Heart right ventricle (tissue), 16 donors: ENCODE results near the gene ADK. TPM values are rescaled to one million over a fixed set of nuclear protein-coding genes. Genes with fewer than 3 reads are reported as not detected.

ENCODE experiments used
- ATAC-seq, 8 donors: fragments of 200-7000 bp; cut with Tn5 transposase; one replicate each; pipeline ENCODE4 v1.9.1; 2020; ENCODE audit warnings: mild to moderate bottlenecking in 8 of 8, moderate library complexity in 8 of 8, moderate number of reproducible peaks in 1 of 8
- DNase-seq, 2 donors: peaks; one replicate each; pipeline ENCODE4 v3.0.0-alpha.2; 2020
- H3K27ac ChIP-seq, 10 donors: fragments of 200-600 bp; sonication (generic) in 2 of 10; one replicate each; pipeline versions ENCODE4 v1.5.0 to v1.8.0; 2020 to 2022; ENCODE audit warnings: mild to moderate bottlenecking in 3 of 10
- H3K27me3 ChIP-seq, 7 donors: fragments of 200-600 bp; one replicate each; pipeline ENCODE4 v1.8.0; 2021 to 2022; ENCODE audit warnings: mild to moderate bottlenecking in 2 of 7
- H3K36me3 ChIP-seq, 9 donors: fragments of 200-600 bp; sonication (generic) in 1 of 9; one replicate each; pipeline versions ENCODE4 v1.5.0 to v1.8.0; 2020 to 2022; ENCODE audit warnings: mild to moderate bottlenecking in 2 of 9
- H3K4me1 ChIP-seq, 9 donors: fragments of 200-600 bp; sonication (generic) in 1 of 9; one replicate each; pipeline versions ENCODE4 v1.5.0 to v1.8.0; 2020 to 2022; ENCODE audit warnings: mild to moderate bottlenecking in 4 of 9
- H3K4me3 ChIP-seq, 10 donors: fragments of 200-600 bp; sonication (generic) in 2 of 10; one replicate each; pipeline versions ENCODE4 v1.5.0 to v1.8.0; 2020 to 2022; ENCODE audit warnings: mild to moderate bottlenecking in 7 of 10, moderate library complexity in 2 of 10
- H3K9me3 ChIP-seq, 11 donors: fragments of 200-600 bp in 10 of 11; sonication (generic) in 2 of 11; one replicate each; pipeline versions ENCODE4 v1.5.0 to v1.8.0; 2013 to 2022; ENCODE audit warnings: mild to moderate bottlenecking in 2 of 11, control low read depth in 1 of 11, moderate library complexity in 1 of 11
- CTCF ChIP-seq, 9 donors: fragments of 200-600 bp; sonication (generic) in 2 of 9; IDR thresholded peaks; one replicate each; pipeline versions ENCODE4 v1.5.0 to v1.8.0; 2021 to 2022; ENCODE audit warnings: antibody characterized with exemption in 9 of 9, mild to moderate bottlenecking in 5 of 9, moderate library complexity in 1 of 9
- WGBS, 2 donors: extraction: QIAGEN DNeasy Blood & Tissue Kit; methylation state at CpG; one replicate each; pipeline ENCODE4 v1.1.7; 2013; ENCODE audit warnings: inconsistent platforms in 1 of 2; 5-methylcytosine and 5-hydroxymethylcytosine counted together
- intact Hi-C, 10 donors: fragments of 100-400 bp; cut with DNase I; formaldehyde crosslinking; loops; one replicate each; pipeline versions ENCODE4 v1.11.1 to v1.14.2; 2022
- polyA plus RNA-seq, 2 donors: library from polyadenylated mRNA; stranded (reverse); fragments of 200-250 nt; gene quantifications; one replicate each; pipeline ENCODE4 v1.2.3, GENCODE V29; 2013
- total RNA-seq, 10 donors: library from RNA; stranded (reverse); fragmentation: NEBNext Ultra II Directional in 3 of 10; extraction: Animal tissue kit (Norgen Biotek cat#: 25700) in 3 of 10; gene quantifications; one replicate each; pipeline versions ENCODE4 v1.2.1 to v1.2.4, GENCODE V29; 2021 to 2023
- donor health status: Arrhythmogenic right ventricular cardiomyopathy.
- donor health status: ischemic (EF 13 %, LVEDD 7.1; RV severe dilation, severe dysfunction).
- donor health status: healthy with polysubstance abuse.
- donor health status: DM: no; HTN: yes; CAD: no.
- donor health status: DM: no; HTN: no; CAD: no.
- donor health status: ischemic (EF 25% LVEDD 6.9; RV normal size, moderate dysfunction).
- donor health status: ischemic (EF 25% LVEDD 5.7; RV mildly dilated, moderate dysfunction).
- donor health status: healthy.
- donor health status: DM: yes; HTN: yes; CAD: no.
- donor health status: Ischemic cardiomyopathy.
- donor health status: ischemic (EF 35%, LVEDD 5.7; RV mildly dilated, moderate dysfunction).
- donor health status: nonischemic (EF 11% LVEDD 7.7; RV severe dilation, severe dysfunction).
- donor health status: DM: yes; HTN: yes; CAD: no.
- donor health status: PGD.
- donor health status: ischemic (EF 29% LVEDD 5.4; RV normal size, mild dysfunction).
- donor health status: nonischemic (EF 23%, LVEDD 6.1; RV moderate dilation, normal function).

ADK gene
- total and polyA plus RNA-seq, 12 donors = 13.0 to 50.0 (median 39.1) TPM

- no peaks in the 10 kb centered on the region for H3K36me3 ChIP-seq
- WGBS, 2 donors = 11 to 16% methylated on average over 8 of the region's 8 CpGs
- peak in 5 of 8 donors; percentile 13 to 70 (median 22) for ATAC-seq
- intact Hi-C loops = loop anchor here in 5 of 10 donors (5.0 to 10.0 kb wide), 4 partner anchors 237 to 519 kb away; partner anchors contain the start of gene KAT6B (in 4 of the 5)
- peaks cover 9 to 59% (median 52%) of the 10 kb centered on the region in 9 donors for H3K4me1 ChIP-seq
- peaks cover 0 to 6% (median 0%) of the 10 kb centered on the region in 11 donors for H3K9me3 ChIP-seq
- DNase-seq = no peak
- no peak for TF ChIP-seq CTCF (IDR thresholded peaks at IDR 0.05)
- no peaks in the 10 kb centered on the region for H3K27me3 ChIP-seq
- H3K27ac ChIP-seq = peak overlapping the region; percentile 15 to 78 (median 59)
- peak overlapping the region in 7 of 10 donors; percentile 5 to 40 (median 19) for H3K4me3 ChIP-seq
Measured at GRCh38 chr10:74585231-74586087, 434.4 kb downstream of the ADK start.

- 2 to 5% methylated on average over 1 of the region's 1 CpG for WGBS, 2 donors
- ATAC-seq = no peak
- peaks cover 9 to 64% (median 55%) of the 10 kb centered on the region in 9 donors for H3K4me1 ChIP-seq
- peaks cover 0 to 3% (median 0%) of the 10 kb centered on the region in 11 donors for H3K9me3 ChIP-seq
- H3K4me3 ChIP-seq = peak overlapping the region in 2 of 10 donors; percentile 19 to 20
- DNase-seq = peak in 1 of 2 donors; percentile 11
- peak overlapping the region in 9 of 10 donors; percentile 48 to 78 (median 64) for H3K27ac ChIP-seq
- no peak for TF ChIP-seq CTCF (IDR thresholded peaks at IDR 0.05)
- H3K36me3 ChIP-seq = no peaks in the 10 kb centered on the region
- intact Hi-C loops = loop anchor here in 5 of 10 donors (5.0 to 10.0 kb wide), 4 partner anchors 236 to 519 kb away; partner anchors contain the start of gene KAT6B (in 4 of the 5)
- H3K27me3 ChIP-seq = no peaks in the 10 kb centered on the region
Measured at GRCh38 chr10:74586088-74586585, 435.1 kb downstream of the ADK start.

- no peak for DNase-seq
- no peak for TF ChIP-seq CTCF (IDR thresholded peaks at IDR 0.05)
- Histone ChIP-seq H3K27me3 (no peaks in the 10 kb centered on the region), H3K27ac (peak overlapping the region in 8 of 10 donors; percentile 1 to 71 (median 32)), H3K4me1 (peaks cover 9 to 75% (median 55%) of the 10 kb centered on the region in 9 donors), H3K36me3 (no peaks in the 10 kb centered on the region), H3K9me3 (no peaks in the 10 kb centered on the region), H3K4me3 (no peak overlapping the region)
- WGBS, 2 donors = 60 to 67% methylated on average over 3 of the region's 3 CpGs
- intact Hi-C loops = loop anchor here in 5 of 10 donors (5.0 to 10.0 kb wide), 4 partner anchors 235 to 518 kb away; partner anchors contain the start of gene KAT6B (in 4 of the 5)
- ATAC-seq = no peak
Measured at GRCh38 chr10:74587109-74587854, 436.3 kb downstream of the ADK start.
